GM12873 (cell line): ENCODE measurements around the gene NUBP2.

Experiments used
- TF ChIP-seq, protein P1 (sequence below): IDR thresholded peaks from 2 replicates; pipeline ENCODE4 v1.5.1; 2012; ENCODE audit warnings: low read depth, mild to moderate bottlenecking, moderate library complexity, low read length, control low read depth; ENCODE audit not compliant: insufficient read depth; ENCODE audit errors: missing control alignments

The NUBP2 gene

DNA sequence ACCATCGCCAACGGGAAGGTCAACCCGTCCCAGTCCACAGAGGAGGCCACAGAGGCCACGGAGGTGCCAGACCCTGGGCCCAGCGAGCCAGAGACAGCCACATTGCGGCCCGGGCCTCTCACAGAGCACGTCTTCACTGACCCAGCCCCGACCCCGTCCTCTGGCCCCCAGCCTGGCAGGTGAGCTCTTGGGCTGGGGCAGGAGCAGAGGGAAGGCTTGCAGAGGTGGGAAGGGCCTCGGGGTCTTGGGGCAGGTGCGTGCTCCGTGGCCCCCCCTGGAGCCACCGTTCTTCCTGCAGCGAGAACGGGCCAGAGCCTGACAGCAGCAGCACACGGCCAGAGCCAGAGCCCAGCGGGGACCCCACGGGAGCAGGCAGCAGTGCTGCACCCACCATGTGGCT is 16.5 kb upstream of the NUBP2 start:
- TF ChIP-seq, protein P1, sequence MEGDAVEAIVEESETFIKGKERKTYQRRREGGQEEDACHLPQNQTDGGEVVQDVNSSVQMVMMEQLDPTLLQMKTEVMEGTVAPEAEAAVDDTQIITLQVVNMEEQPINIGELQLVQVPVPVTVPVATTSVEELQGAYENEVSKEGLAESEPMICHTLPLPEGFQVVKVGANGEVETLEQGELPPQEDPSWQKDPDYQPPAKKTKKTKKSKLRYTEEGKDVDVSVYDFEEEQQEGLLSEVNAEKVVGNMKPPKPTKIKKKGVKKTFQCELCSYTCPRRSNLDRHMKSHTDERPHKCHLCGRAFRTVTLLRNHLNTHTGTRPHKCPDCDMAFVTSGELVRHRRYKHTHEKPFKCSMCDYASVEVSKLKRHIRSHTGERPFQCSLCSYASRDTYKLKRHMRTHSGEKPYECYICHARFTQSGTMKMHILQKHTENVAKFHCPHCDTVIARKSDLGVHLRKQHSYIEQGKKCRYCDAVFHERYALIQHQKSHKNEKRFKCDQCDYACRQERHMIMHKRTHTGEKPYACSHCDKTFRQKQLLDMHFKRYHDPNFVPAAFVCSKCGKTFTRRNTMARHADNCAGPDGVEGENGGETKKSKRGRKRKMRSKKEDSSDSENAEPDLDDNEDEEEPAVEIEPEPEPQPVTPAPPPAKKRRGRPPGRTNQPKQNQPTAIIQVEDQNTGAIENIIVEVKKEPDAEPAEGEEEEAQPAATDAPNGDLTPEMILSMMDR = no peak

DNA sequence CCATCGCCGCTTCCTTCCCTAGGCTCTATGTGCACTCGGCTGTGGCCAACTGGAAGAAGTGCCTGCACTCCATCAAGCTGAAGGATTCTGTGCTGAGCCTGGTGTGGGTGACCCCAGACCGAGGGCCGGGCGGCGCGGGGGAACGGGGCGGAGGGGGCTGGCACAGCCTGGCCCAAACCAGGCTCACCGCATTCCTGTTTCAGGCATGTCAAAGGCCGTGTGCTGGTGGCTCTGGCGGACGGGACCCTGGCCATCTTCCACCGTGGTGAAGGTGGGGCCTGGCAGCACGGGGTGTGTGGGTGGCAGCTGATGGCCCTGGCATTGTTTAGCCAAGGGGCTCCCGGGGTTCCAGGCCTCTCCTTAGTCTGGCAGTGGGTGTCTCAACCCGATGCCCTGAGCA is 16.1 kb upstream of the NUBP2 start:
- TF ChIP-seq, protein P1 = no peak

GRCh38 chr16:1767116-1767994 is 15.4 kb upstream of the NUBP2 start:
- TF ChIP-seq, protein P1 = no peak

GRCh38 chr16:1768061-1768766 is 14.5 kb upstream of the NUBP2 start:
- TF ChIP-seq, protein P1 = no peak

DNA sequence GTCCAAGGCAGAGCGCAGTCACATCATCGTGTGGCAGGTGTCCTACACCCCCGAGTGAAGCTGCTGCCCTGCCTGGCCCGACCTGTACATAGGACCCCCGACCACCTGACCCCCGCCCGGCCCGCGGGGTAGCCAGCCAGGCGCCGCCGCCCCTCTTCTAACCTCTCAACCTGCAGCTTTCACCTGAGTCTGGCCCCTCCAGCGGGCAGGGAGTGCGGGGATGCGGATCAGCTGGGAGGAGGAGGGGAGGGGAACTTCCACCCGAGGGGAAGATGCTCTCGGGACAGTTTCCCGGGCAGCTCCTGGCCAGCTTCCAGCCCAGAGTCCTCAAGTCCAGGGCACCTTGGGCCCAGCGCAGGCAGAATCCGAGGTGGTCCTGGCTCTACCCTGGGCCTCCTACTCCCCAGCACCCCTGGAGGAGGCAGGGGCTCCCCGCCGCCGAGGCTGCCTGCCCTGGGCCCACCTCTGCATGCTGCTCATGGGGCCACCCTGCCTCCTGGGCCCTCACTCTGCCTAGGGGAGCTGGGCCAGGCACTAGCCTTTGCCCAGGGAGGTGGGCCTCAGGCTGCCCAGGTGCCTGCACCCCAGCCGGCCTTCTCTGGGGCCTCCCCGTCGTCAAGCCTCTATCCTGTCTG is 13.9 kb upstream of the NUBP2 start:
- TF ChIP-seq, protein P1 = no peak

DNA sequence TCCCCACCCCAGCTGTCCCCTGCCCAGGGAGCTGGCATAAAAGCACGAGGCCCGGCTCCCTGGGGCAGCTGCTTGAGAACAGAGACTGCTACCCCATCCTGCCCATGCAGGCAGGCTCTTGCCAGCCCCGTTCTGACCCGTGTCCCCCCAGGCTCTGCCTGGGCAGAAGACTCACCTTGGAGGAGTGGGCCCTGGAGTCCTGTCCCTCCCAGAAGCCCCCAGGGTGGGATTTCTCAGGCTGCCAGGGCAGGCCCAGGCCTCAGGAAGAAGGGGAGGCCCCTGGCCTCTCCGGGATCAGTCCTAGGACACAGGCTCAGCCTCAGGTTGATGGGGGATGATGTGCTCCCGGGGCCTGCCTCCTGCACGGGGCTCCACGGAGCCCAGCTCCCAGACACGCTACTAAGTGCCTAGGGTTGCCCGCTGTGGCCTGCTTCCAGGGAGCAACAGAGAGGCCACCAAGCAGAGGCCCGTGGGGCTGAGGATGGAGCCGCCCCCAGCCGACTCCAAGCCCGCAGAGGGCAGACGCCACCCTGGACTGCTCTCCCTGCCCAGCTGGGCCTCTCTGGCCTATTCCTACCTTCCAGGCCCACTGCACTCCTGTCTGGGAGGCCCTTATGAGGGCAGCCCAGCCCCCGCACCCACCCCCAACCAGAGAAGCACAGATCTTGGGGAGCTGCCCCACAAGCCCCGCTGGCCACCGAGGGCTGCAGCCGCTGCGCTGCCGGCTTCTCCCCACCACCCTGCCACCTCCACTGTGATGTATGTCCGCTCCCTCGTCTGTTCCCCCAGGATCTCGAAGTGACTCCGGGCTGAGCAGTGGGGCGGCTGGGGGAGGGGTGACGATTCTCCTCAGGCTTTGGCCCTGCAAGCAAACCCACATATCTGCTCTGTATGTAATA is 13.1 kb upstream of the NUBP2 start:
- TF ChIP-seq, protein P1 = no peak
